Neural progenitor cell (in vitro differentiated cells): ENCODE measurements around the gene RAD51B. TPM values are rescaled to one million over a fixed set of nuclear protein-coding genes. Genes with fewer than 3 reads are reported as not detected.

Experiments used
- DNase-seq: peaks from one replicate; pipeline ENCODE4 v3.0.0-alpha.2; 2016; ENCODE audit warnings: low spot score
- H2AFZ ChIP-seq: fragments of 200-600 bp; sonication (generic); replicated peaks from 2 replicates; pipeline ENCODE4 v1.6.1; 2016; ENCODE audit warnings: antibody characterized with exemption
- H3F3A ChIP-seq: fragments of 200-600 bp; sonication (generic); 2 replicates; pipeline ENCODE4 v1.6.1; 2016; ENCODE audit warnings: antibody characterized with exemption, low read depth
- H3K27ac ChIP-seq: fragments of 200-600 bp; sonication (generic); 2 replicates; pipeline ENCODE4 v1.5.1; 2016; ENCODE audit warnings: mild to moderate bottlenecking
- H3K27me3 ChIP-seq: fragments of 200-600 bp; sonication (generic); 2 replicates; pipeline ENCODE4 v1.6.1; 2016; ENCODE audit warnings: mild to moderate bottlenecking, moderate library complexity
- H3K36me3 ChIP-seq: fragments of 200-600 bp; sonication (generic); 2 replicates; pipeline ENCODE4 v1.5.1; 2016
- H3K4me1 ChIP-seq: fragments of 200-600 bp; sonication (generic); 2 replicates; pipeline ENCODE4 v1.6.1; 2016; ENCODE audit warnings: mixed run types
- H3K4me2 ChIP-seq: fragments of 200-600 bp; sonication (generic); 2 replicates; pipeline ENCODE4 v1.6.1; 2016
- H3K4me3 ChIP-seq: fragments of 200-600 bp; sonication (generic); 2 replicates; pipeline ENCODE4 v1.5.1; 2016
- H3K79me2 ChIP-seq: fragments of 200-600 bp; sonication (generic); 2 replicates; pipeline ENCODE4 v1.6.1; 2016; ENCODE audit warnings: low read depth
- H3K9ac ChIP-seq: fragments of 200-600 bp; sonication (generic); 2 replicates; pipeline ENCODE4 v1.6.1; 2016
- H3K9me3 ChIP-seq: fragments of 200-600 bp; sonication (generic); 2 replicates; pipeline ENCODE4 v1.5.1; 2016; ENCODE audit warnings: low read depth
- H4K20me1 ChIP-seq: fragments of 200-600 bp; sonication (generic); 2 replicates; pipeline ENCODE4 v1.6.1; 2016; ENCODE audit warnings: low read depth
- H3K27ac Mint-ChIP-seq: 3 replicates; pipeline ENCODE4 v1.8.0; 2021; ENCODE audit warnings: mixed read lengths
- H3K27me3 Mint-ChIP-seq: 2 replicates; pipeline ENCODE4 v1.8.0; 2022; ENCODE audit warnings: low read depth, mild to moderate bottlenecking, inconsistent platforms, moderate library complexity, mixed read lengths; ENCODE audit not compliant: insufficient read depth
- H3K36me3 Mint-ChIP-seq: 3 replicates; pipeline ENCODE4 v1.8.0; 2021; ENCODE audit warnings: mixed read lengths
- H3K4me1 Mint-ChIP-seq: 3 replicates; pipeline ENCODE4 v1.8.0; 2021; ENCODE audit warnings: mixed read lengths
- H3K4me3 Mint-ChIP-seq: 3 replicates; pipeline ENCODE4 v1.8.0; 2021; ENCODE audit warnings: mild to moderate bottlenecking, moderate library complexity, mixed read lengths
- H3K9me3 Mint-ChIP-seq: 3 replicates; pipeline ENCODE4 v1.8.0; 2020; ENCODE audit warnings: mixed read lengths
- EZH2 ChIP-seq: fragments of 200-600 bp; sonication (generic); IDR thresholded peaks from 2 replicates; pipeline ENCODE4 v1.6.1; 2017; ENCODE audit warnings: antibody characterized with exemption, mild to moderate bottlenecking, moderate library complexity
- EZH2phosphoT487 ChIP-seq: fragments of 200-600 bp; sonication (generic); IDR thresholded peaks from 2 replicates; pipeline ENCODE4 v1.6.1; 2017; ENCODE audit warnings: antibody characterized with exemption
- total RNA-seq: library from RNA; depleted of rRNA; stranded (reverse); fragments of >200 nt; gene quantifications from 2 replicates; pipeline ENCODE4 v1.2.3, GENCODE V29; 2015; ENCODE audit warnings: low replicate concordance
- TF ChIP-seq, protein P1 (sequence below): fragments of 200-600 bp; sonication (generic); IDR thresholded peaks from 2 replicates; pipeline ENCODE4 v1.5.1; 2017; ENCODE audit warnings: antibody characterized with exemption, mild to moderate bottlenecking

Gene RAD51B
- total RNA-seq, 1 donor from 2014 or later: 50.5 TPM

DNA sequence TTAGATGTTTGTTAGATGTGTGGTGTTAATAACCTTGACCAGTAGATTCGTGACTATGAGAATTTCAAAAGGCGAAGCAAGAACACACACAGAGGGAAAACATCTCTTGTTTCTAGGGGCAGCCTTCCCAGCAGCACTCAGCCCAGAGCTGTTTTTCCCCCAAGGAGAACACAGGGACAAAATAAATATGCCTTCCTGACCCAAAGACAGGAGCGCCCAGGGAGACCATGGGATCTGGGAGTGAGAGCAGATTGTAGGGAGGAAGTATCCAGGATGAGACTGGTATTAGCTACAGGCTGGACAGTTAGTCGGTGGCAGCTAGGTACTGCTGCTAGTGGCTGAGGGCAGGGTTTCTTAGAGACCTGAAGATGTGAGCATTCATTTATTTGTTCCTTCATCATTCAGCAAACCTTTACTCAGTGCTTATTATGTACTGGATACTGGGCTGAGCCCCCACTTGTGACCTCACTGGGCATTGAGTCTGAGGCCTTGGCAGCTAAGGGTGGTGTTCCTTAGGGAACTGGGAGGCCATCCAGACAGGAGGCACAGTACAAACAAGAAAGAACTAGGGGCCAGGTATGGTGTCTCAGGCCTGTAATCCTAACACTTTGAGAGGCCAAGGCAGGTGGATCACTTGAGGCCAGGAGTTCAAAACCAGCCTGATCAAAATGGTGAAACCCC, 503.5 kb downstream of the RAD51B start:
- H3K36me3 ChIP-seq: no peaks in the 10 kb centered on the region
- no peak overlapping the region for H3K4me3 ChIP-seq
- no peak for DNase-seq
- H3K79me2 ChIP-seq: no peaks in the 10 kb centered on the region
- H3K9ac ChIP-seq: no peak overlapping the region
- Mint-ChIP-seq H3K36me3 (peaks cover 2% of the 10 kb centered on the region), H3K27ac (peak overlapping the region; percentile 26), H3K4me3 (no peak overlapping the region), H3K4me1 (peaks cover 25% of the 10 kb centered on the region), H3K9me3 (no peaks in the 10 kb centered on the region), H3K27me3 (peaks cover 8% of the 10 kb centered on the region)
- no peak overlapping the region for H2AFZ ChIP-seq
- TF ChIP-seq EZH2: no peak
- no peak for TF ChIP-seq EZH2phosphoT487
- TF ChIP-seq, protein P1, sequence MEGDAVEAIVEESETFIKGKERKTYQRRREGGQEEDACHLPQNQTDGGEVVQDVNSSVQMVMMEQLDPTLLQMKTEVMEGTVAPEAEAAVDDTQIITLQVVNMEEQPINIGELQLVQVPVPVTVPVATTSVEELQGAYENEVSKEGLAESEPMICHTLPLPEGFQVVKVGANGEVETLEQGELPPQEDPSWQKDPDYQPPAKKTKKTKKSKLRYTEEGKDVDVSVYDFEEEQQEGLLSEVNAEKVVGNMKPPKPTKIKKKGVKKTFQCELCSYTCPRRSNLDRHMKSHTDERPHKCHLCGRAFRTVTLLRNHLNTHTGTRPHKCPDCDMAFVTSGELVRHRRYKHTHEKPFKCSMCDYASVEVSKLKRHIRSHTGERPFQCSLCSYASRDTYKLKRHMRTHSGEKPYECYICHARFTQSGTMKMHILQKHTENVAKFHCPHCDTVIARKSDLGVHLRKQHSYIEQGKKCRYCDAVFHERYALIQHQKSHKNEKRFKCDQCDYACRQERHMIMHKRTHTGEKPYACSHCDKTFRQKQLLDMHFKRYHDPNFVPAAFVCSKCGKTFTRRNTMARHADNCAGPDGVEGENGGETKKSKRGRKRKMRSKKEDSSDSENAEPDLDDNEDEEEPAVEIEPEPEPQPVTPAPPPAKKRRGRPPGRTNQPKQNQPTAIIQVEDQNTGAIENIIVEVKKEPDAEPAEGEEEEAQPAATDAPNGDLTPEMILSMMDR: no peak
- H3K27me3 ChIP-seq: no peaks in the 10 kb centered on the region
- H3K4me1 ChIP-seq: peaks cover 24% of the 10 kb centered on the region
- no peaks in the 10 kb centered on the region for H3F3A ChIP-seq
- no peaks in the 10 kb centered on the region for H4K20me1 ChIP-seq
- no peak overlapping the region for H3K4me2 ChIP-seq
- H3K9me3 ChIP-seq: no peaks in the 10 kb centered on the region
- H3K27ac ChIP-seq: no peak overlapping the region

DNA sequence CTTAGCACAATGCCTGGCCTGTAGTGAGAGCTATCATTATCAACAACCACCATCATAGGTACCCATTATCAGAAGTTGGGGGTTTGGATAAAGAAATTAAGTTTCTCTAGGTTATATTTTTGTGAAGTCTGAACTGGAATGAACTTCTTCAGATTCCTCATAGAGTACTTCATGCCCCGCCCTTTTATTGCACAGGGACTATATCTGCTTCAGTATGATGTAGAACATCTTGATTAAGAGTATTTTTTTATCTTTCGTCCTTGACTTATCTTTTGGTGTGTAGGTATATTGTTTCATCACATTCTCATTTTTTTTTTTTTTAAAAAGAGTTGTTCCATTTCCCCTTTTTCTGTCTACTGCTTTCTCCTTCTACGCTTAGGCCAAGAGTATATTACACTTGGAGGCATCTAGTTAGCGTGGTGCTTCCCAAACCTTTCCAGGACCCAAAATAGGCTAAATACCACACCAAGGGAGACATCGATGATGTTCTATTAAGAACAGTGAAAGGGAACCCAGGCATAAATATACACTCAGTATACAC, 505.8 kb downstream of the RAD51B start:
- Histone ChIP-seq H3K9me3 (no peaks in the 10 kb centered on the region), H2AFZ (no peak overlapping the region), H3K27ac (no peak overlapping the region), H3K79me2 (no peaks in the 10 kb centered on the region), H3K27me3 (no peaks in the 10 kb centered on the region), H3F3A (no peaks in the 10 kb centered on the region), H4K20me1 (no peaks in the 10 kb centered on the region), H3K4me3 (no peak overlapping the region), H3K36me3 (no peaks in the 10 kb centered on the region), H3K9ac (no peak overlapping the region), H3K4me2 (no peak overlapping the region), H3K4me1 (peaks cover 8% of the 10 kb centered on the region)
- no peak for DNase-seq
- Mint-ChIP-seq H3K27ac (no peak overlapping the region), H3K36me3 (peaks cover 5% of the 10 kb centered on the region), H3K9me3 (peaks cover 2% of the 10 kb centered on the region), H3K4me3 (no peak overlapping the region), H3K4me1 (peaks cover 18% of the 10 kb centered on the region), H3K27me3 (peaks cover 6% of the 10 kb centered on the region)
- TF ChIP-seq EZH2phosphoT487 (no peak), EZH2 (no peak)
- TF ChIP-seq, protein P1: no peak

DNA sequence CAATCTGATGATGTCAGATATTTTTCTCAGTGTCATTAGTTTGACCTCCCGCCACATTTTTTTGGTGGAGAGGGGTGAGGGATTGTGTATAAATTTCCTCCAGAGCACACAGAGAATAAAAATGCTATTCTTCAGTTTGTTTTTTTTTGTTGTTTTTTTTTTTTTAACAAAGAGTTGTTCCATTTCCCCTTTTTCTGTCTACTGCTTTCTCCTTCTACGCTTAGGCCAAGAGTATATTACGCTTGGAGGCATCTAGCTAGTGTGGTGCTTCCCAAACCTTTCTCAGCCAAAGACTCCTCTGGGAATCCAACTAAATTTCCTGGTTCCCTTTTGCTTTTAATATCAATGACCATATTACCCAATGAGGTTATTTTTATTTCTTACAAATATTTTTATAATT, 507.7 kb downstream of the RAD51B start:
- DNase-seq: no peak
- no peaks in the 10 kb centered on the region for H3K9me3 ChIP-seq
- H3F3A ChIP-seq: no peaks in the 10 kb centered on the region
- no peaks in the 10 kb centered on the region for H3K79me2 ChIP-seq
- H3K4me2 ChIP-seq: no peak overlapping the region
- H3K9ac ChIP-seq: no peak overlapping the region
- H3K27me3 ChIP-seq: no peaks in the 10 kb centered on the region
- TF ChIP-seq EZH2: no peak
- TF ChIP-seq, protein P1: no peak
- no peak for TF ChIP-seq EZH2phosphoT487
- Mint-ChIP-seq H3K4me3 (no peak overlapping the region), H3K27ac (no peak overlapping the region), H3K27me3 (peaks cover 6% of the 10 kb centered on the region), H3K4me1 (peaks cover 20% of the 10 kb centered on the region), H3K36me3 (peaks cover 5% of the 10 kb centered on the region), H3K9me3 (peaks cover 2% of the 10 kb centered on the region)
- H2AFZ ChIP-seq: no peak overlapping the region
- no peaks in the 10 kb centered on the region for H3K36me3 ChIP-seq
- no peak overlapping the region for H3K4me3 ChIP-seq
- no peak overlapping the region for H3K27ac ChIP-seq
- peaks cover 10% of the 10 kb centered on the region for H3K4me1 ChIP-seq
- H4K20me1 ChIP-seq: no peaks in the 10 kb centered on the region
